T-helper 17 cell (primary cell): ENCODE data around the gene PCDHGC4. TPM values are rescaled to one million over a fixed set of nuclear protein-coding genes. Genes with fewer than 3 reads are reported as not detected.

Source experiments
- ATAC-seq: fragments of 150-1000 bp; cut with Tn5 transposase; 2 replicates; pipeline ENCODE4 v1.10.0; 2021; ENCODE audit warnings: mild to moderate bottlenecking, moderate library complexity
- DNase-seq, 3 donors: peaks; one replicate each; pipeline versions ENCODE4 v3.0.0 to v3.0.0-alpha.2; 2020 to 2021
- H3K9me3 ChIP-seq: one replicate; pipeline ENCODE4 v1.7.0; 2013; ENCODE audit warnings: low read length, mild to moderate bottlenecking; ENCODE audit not compliant: control insufficient read depth, poor library complexity, severe bottlenecking
- H3K27ac Mint-ChIP-seq: one replicate; pipeline ENCODE4 v1.8.0; 2022; ENCODE audit warnings: mild to moderate bottlenecking, moderate library complexity, mixed read lengths
- H3K27me3 Mint-ChIP-seq: one replicate; pipeline ENCODE4 v1.8.0; 2022; ENCODE audit warnings: mixed read lengths
- H3K36me3 Mint-ChIP-seq: one replicate; pipeline ENCODE4 v1.8.0; 2022; ENCODE audit warnings: low read depth, mixed read lengths
- H3K4me1 Mint-ChIP-seq: one replicate; pipeline ENCODE4 v1.8.0; 2022; ENCODE audit warnings: mild to moderate bottlenecking, mixed read lengths
- H3K4me3 Mint-ChIP-seq: one replicate; pipeline ENCODE4 v1.8.0; 2022; ENCODE audit warnings: mild to moderate bottlenecking, moderate library complexity, mixed read lengths
- total RNA-seq, 4 donors: library from RNA in 2 of 4; stranded (reverse) in 2 of 4; gene quantifications; one replicate each; pipeline ENCODE4 v1.2.3 and lab custom pipeline; 2022 to 2026

Gene PCDHGC4
- total RNA-seq: not detected
- 0 reads per million in 2 donors for total RNA-seq (lab: John Stamatoyannopoulos, UW)

GRCh38 chr5:141484641-141485311 is at the start of gene PCDHGC4:
Gene PCDHGC4 (plus strand): TSS chr5:141485030. CDS start chr5:141485174, 144 bp downstream.
- Mint-ChIP-seq H3K27ac (no peak within 1 kb of the TSS), H3K27me3 (peaks cover 96% of the 10 kb centered on the region), H3K4me1 (peaks cover 2% of the 10 kb centered on the region), H3K36me3 (no peaks in the 10 kb centered on the region), H3K4me3 (no peak within 1 kb of the TSS)
- H3K9me3 ChIP-seq: no peaks in the 10 kb centered on the region
- ATAC-seq (no peak), DNase-seq (no peak)

GRCh38 chr5:141437221-141437620 is 47.6 kb upstream of the PCDHGC4 start:
- peaks cover 42% of the 10 kb centered on the region for H3K27me3 Mint-ChIP-seq
- no peak overlapping the region for H3K27ac Mint-ChIP-seq
- ATAC-seq (no peak), DNase-seq (no peak)
- no peaks in the 10 kb centered on the region for H3K36me3 Mint-ChIP-seq
- H3K4me3 Mint-ChIP-seq: no peak overlapping the region
- no peaks in the 10 kb centered on the region for H3K9me3 ChIP-seq
- H3K4me1 Mint-ChIP-seq: no peaks in the 10 kb centered on the region

GRCh38 chr5:141439411-141440141 is 45.3 kb upstream of the PCDHGC4 start:
- H3K4me1 Mint-ChIP-seq: no peaks in the 10 kb centered on the region

GRCh38 chr5:141440341-141440740 is 44.5 kb upstream of the PCDHGC4 start:
- Mint-ChIP-seq H3K36me3 (peaks cover 2% of the 10 kb centered on the region), H3K4me1 (no peaks in the 10 kb centered on the region)
- DNase-seq: no peak

More at GRCh38 chr5:141439411-141440141, 45.3 kb upstream of the PCDHGC4 start:
- Mint-ChIP-seq H3K27me3 (peaks cover 32% of the 10 kb centered on the region), H3K27ac (no peak overlapping the region), H3K36me3 (peaks cover under 1% of the 10 kb centered on the region), H3K4me3 (no peak overlapping the region)
- H3K9me3 ChIP-seq: no peaks in the 10 kb centered on the region
- DNase-seq: no peak
- ATAC-seq: no peak

GRCh38 chr5:141441571-141442170 is 43.2 kb upstream of the PCDHGC4 start:
- H3K9me3 ChIP-seq: no peaks in the 10 kb centered on the region
- DNase-seq (no peak), ATAC-seq (no peak)
- Mint-ChIP-seq H3K36me3 (peaks cover 2% of the 10 kb centered on the region), H3K4me1 (no peaks in the 10 kb centered on the region), H3K27ac (no peak overlapping the region), H3K4me3 (no peak overlapping the region), H3K27me3 (peaks cover 44% of the 10 kb centered on the region)

More at GRCh38 chr5:141440341-141440740, 44.5 kb upstream of the PCDHGC4 start:
- Mint-ChIP-seq H3K27me3 (peaks cover 38% of the 10 kb centered on the region), H3K27ac (no peak overlapping the region), H3K4me3 (no peak overlapping the region)
- no peaks in the 10 kb centered on the region for H3K9me3 ChIP-seq
- no peak for ATAC-seq

GRCh38 chr5:141465351-141465750 is 19.5 kb upstream of the PCDHGC4 start:
- H3K9me3 ChIP-seq: no peaks in the 10 kb centered on the region
- no peaks in the 10 kb centered on the region for H3K4me1 Mint-ChIP-seq
- peaks cover 12% of the 10 kb centered on the region for H3K27me3 Mint-ChIP-seq
- no peak overlapping the region for H3K27ac Mint-ChIP-seq
- DNase-seq (no peak), ATAC-seq (no peak)
- no peak overlapping the region for H3K4me3 Mint-ChIP-seq
- H3K36me3 Mint-ChIP-seq: no peaks in the 10 kb centered on the region

GRCh38 chr5:141475625-141476131 is 9.2 kb upstream of the PCDHGC4 start, which contains the start of gene PCDHGC3:
Gene PCDHGC3 (plus strand): TSS chr5:141475966. CDS start chr5:141476117, 151 bp downstream.
- H3K27ac Mint-ChIP-seq: no peak within 1 kb of the TSS
- H3K9me3 ChIP-seq: no peaks in the 10 kb centered on the region
- ATAC-seq: peak; percentile 75
- no peak for DNase-seq
- peaks cover 15% of the 10 kb centered on the region for H3K4me1 Mint-ChIP-seq
- peak within 1 kb of the TSS; percentile 91 for H3K4me3 Mint-ChIP-seq
- peaks cover 74% of the 10 kb centered on the region for H3K27me3 Mint-ChIP-seq
- H3K36me3 Mint-ChIP-seq: peaks cover 2% of the 10 kb centered on the region

GRCh38 chr5:141476132-141476911 is 8.5 kb upstream of the PCDHGC4 start:
- ATAC-seq (no peak), DNase-seq (no peak)
- peaks cover 15% of the 10 kb centered on the region for H3K4me1 Mint-ChIP-seq
- H3K4me3 Mint-ChIP-seq: peak overlapping the region; percentile 91
- peaks cover 2% of the 10 kb centered on the region for H3K36me3 Mint-ChIP-seq
- no peak overlapping the region for H3K27ac Mint-ChIP-seq
- H3K9me3 ChIP-seq: no peaks in the 10 kb centered on the region
- peaks cover 78% of the 10 kb centered on the region for H3K27me3 Mint-ChIP-seq

- no peaks in the 10 kb centered on the region for H3K9me3 ChIP-seq
- no peak for ATAC-seq
- H3K27me3 Mint-ChIP-seq: peaks cover 81% of the 10 kb centered on the region
- H3K27ac Mint-ChIP-seq: no peak overlapping the region
- peaks cover 2% of the 10 kb centered on the region for H3K36me3 Mint-ChIP-seq
- H3K4me3 Mint-ChIP-seq: peak overlapping the region; percentile 91
- H3K4me1 Mint-ChIP-seq: peaks cover 15% of the 10 kb centered on the region
- no peak for DNase-seq
These were observed 7.7 kb upstream of the PCDHGC4 start for GRCh38 chr5:141477044-141477575.

- H3K4me1 Mint-ChIP-seq: peaks cover 15% of the 10 kb centered on the region
- DNase-seq: no peak
These were observed 7.0 kb upstream of the PCDHGC4 start for GRCh38 chr5:141477815-141478214.

GRCh38 chr5:141478321-141478945 is 6.4 kb upstream of the PCDHGC4 start:
- peaks cover 93% of the 10 kb centered on the region for H3K27me3 Mint-ChIP-seq
- no peak for DNase-seq
- peak overlapping the region; percentile 19 for H3K4me3 Mint-ChIP-seq

More at GRCh38 chr5:141477815-141478214, 7.0 kb upstream of the PCDHGC4 start:
- peak overlapping the region; percentile 19 for H3K4me3 Mint-ChIP-seq
- no peak overlapping the region for H3K27ac Mint-ChIP-seq
- no peak for ATAC-seq
- peaks cover 88% of the 10 kb centered on the region for H3K27me3 Mint-ChIP-seq
- H3K36me3 Mint-ChIP-seq: peaks cover 2% of the 10 kb centered on the region
- no peaks in the 10 kb centered on the region for H3K9me3 ChIP-seq

GRCh38 chr5:141479776-141480175 is 5.1 kb upstream of the PCDHGC4 start:
- H3K9me3 ChIP-seq: no peaks in the 10 kb centered on the region
- no peak for ATAC-seq
- no peak overlapping the region for H3K4me3 Mint-ChIP-seq
- peaks cover 18% of the 10 kb centered on the region for H3K4me1 Mint-ChIP-seq
- H3K36me3 Mint-ChIP-seq: peaks cover 2% of the 10 kb centered on the region
- H3K27me3 Mint-ChIP-seq: peaks cover 93% of the 10 kb centered on the region
- no peak overlapping the region for H3K27ac Mint-ChIP-seq
- no peak for DNase-seq

More at GRCh38 chr5:141478321-141478945, 6.4 kb upstream of the PCDHGC4 start:
- Mint-ChIP-seq H3K27ac (no peak overlapping the region), H3K36me3 (peaks cover 2% of the 10 kb centered on the region), H3K4me1 (peaks cover 15% of the 10 kb centered on the region)
- ATAC-seq: no peak
- H3K9me3 ChIP-seq: no peaks in the 10 kb centered on the region
